K562 (cell line): ENCODE data around the gene SARS2. TPM values are rescaled to one million over a fixed set of nuclear protein-coding genes. Genes with fewer than 3 reads are reported as not detected.

Experiments
- CHAMP1 ChIP-seq: fragments of 450-650 bp; IDR thresholded peaks from 2 replicates; pipeline ENCODE4 v1.6.1; 2016; ENCODE audit warnings: mild to moderate bottlenecking
- CTCF ChIP-seq, 3 experiments: IDR thresholded peaks in 2 of 3; conservative IDR thresholded peaks in 1 of 3; 2 replicates each; pipeline ENCODE4 v1.5.1; 2011 to 2012; ENCODE audit warnings: low read length in 3 of 3, mild to moderate bottlenecking in 3 of 3, control low read depth in 2 of 3, improper control_type of control experiment in 1 of 3, inconsistent platforms in 1 of 3, low read depth in 1 of 3, mixed read lengths in 1 of 3, moderate library complexity in 1 of 3; ENCODE audit not compliant: insufficient read depth in 2 of 3
- EHMT2 ChIP-seq: fragments of 450-650 bp; IDR thresholded peaks from 2 replicates; pipeline ENCODE4 v1.6.1; 2018; ENCODE audit warnings: antibody characterized with exemption
- HMGXB4 ChIP-seq: sonication (generic); formaldehyde crosslinking; IDR thresholded peaks from 2 replicates; pipeline ENCODE4 v1.8.1; 2023; ENCODE audit warnings: mild to moderate bottlenecking, missing genetic modification reagents
- MBD1 ChIP-seq: fragments of 250-450 bp; sonication (Bioruptor Pico); IDR thresholded peaks from 2 replicates; pipeline ENCODE4 v1.8.0; 2022; ENCODE audit warnings: inconsistent platforms
- SIX5 ChIP-seq, 2 experiments: IDR thresholded peaks; 2 replicates each; pipeline ENCODE4 v1.6.1; 2011; ENCODE audit warnings: low read length in 2 of 2, borderline replicate concordance in 1 of 2, low read depth in 1 of 2, mild to moderate bottlenecking in 1 of 2, moderate library complexity in 1 of 2; ENCODE audit not compliant: insufficient read depth in 1 of 2
- TFE3 ChIP-seq: fragments of 450-650 bp; formaldehyde crosslinking; IDR thresholded peaks from 2 replicates; pipeline ENCODE4 v1.4.0; 2020; ENCODE audit warnings: mild to moderate bottlenecking, mixed read lengths
- TOE1 ChIP-seq, 2 experiments: fragments of 450-650 bp in 1 of 2; sonication (generic) in 1 of 2; formaldehyde crosslinking in 1 of 2; IDR thresholded peaks; 2 replicates each; pipeline versions ENCODE4 v1.7.1 to v1.8.0; 2016 to 2022; ENCODE audit warnings: borderline replicate concordance in 2 of 2, mild to moderate bottlenecking in 2 of 2, antibody characterized with exemption in 1 of 2, inconsistent platforms in 1 of 2, low read depth in 1 of 2, missing genetic modification reagents in 1 of 2, moderate library complexity in 1 of 2
- ZBTB26 ChIP-seq: fragments of 450-650 bp; formaldehyde crosslinking; IDR thresholded peaks from 2 replicates; pipeline ENCODE4 v1.4.0; 2022; ENCODE audit warnings: missing genetic modification characterization
- ZKSCAN3 ChIP-seq: fragments of 250-450 bp; sonication (Bioruptor Pico); IDR thresholded peaks from 2 replicates; pipeline ENCODE4 v1.4.0; 2020
- ZNF280B ChIP-seq: fragments of 250-450 bp; sonication (Bioruptor Pico); IDR thresholded peaks from 2 replicates; pipeline ENCODE4 v1.5.1; 2021; ENCODE audit warnings: mild to moderate bottlenecking
- polyA plus RNA-seq, 8 experiments: library from polyadenylated mRNA; depleted of rRNA in 4 of 8; stranded (reverse) in 5 of 8; unstranded in 3 of 8; fragments of >200 nt; fragmentation: Nextera tagmentation in 2 of 8; fragmentation: Illumina TruSeq in 1 of 8; extraction: Ambion mirVana in 2 of 8; extraction: Trizol in 1 of 8; gene quantifications; 2 replicates each; pipeline versions ENCODE4 v1.2.1 to v1.2.3, GENCODE V29; 2011 to 2014; ENCODE audit warnings: inconsistent platforms in 1 of 8, missing spikeins in 1 of 8
- total RNA-seq, 7 experiments: library from RNA; depleted of rRNA in 6 of 7; stranded (reverse); fragments of >200 nt in 6 of 7; fragmentation: Illumina TruSeq in 2 of 7; extraction: Trizol in 2 of 7; gene quantifications; 2 replicates each; pipeline versions ENCODE4 v1.2.1 to v1.2.3, GENCODE V29; 2011 to 2021; ENCODE audit warnings: low replicate concordance in 1 of 7

The SARS2 gene
- total and polyA plus RNA-seq, 9 of the 15 experiments (the other 6 are each of a cell fraction or from before 2014, with no cell fraction given), result 3.1 to 59.1 (median 31.7) TPM

GRCh38 chr19:38920602-38921419, 9.8 kb downstream of the SARS2 start (continued):
- TF ChIP-seq CTCF (IDR thresholded peaks at IDR 0.05 in 2 of 3, conservative IDR thresholded peaks at IDR 0.05 in 1 of 3; ENCODE audit: insufficient read depth in 2 of 3, low read depth in 1 of 3, low read length in 3 of 3) (no peak), SIX5 (IDR thresholded peaks at IDR 0.05; ENCODE audit: borderline replicate concordance in 1 of 2, insufficient read depth in 1 of 2, low read depth in 1 of 2, low read length in 2 of 2) (no peak), ZBTB26 (CRISPR knock-in tag) (peak; percentile 3; the same call in 1 of the 2 replicates), MBD1 (CRISPR knock-in tag) (no peak), ZKSCAN3 (CRISPR knock-in tag) (no peak), EHMT2 (0 out of 2 replicates have a peak, but pooled peaks have one; percentile 16), HMGXB4 (CRISPR knock-in tag) (no peak), ZNF280B (no peak), TOE1 (IDR thresholded peaks at IDR 0.05; ENCODE audit: borderline replicate concordance) (no peak), TOE1 (CRISPR knock-in tag; IDR thresholded peaks at IDR 0.05; ENCODE audit: borderline replicate concordance, low read depth) (no peak), TFE3 (CRISPR knock-in tag) (no peak), CHAMP1 (no peak)
